Measurements from ENCODE around the gene CAPZB.
A peak's percentile ranks its signal among the peaks of the same experiment; 100 is the strongest.

Gene CAPZB

DNA sequence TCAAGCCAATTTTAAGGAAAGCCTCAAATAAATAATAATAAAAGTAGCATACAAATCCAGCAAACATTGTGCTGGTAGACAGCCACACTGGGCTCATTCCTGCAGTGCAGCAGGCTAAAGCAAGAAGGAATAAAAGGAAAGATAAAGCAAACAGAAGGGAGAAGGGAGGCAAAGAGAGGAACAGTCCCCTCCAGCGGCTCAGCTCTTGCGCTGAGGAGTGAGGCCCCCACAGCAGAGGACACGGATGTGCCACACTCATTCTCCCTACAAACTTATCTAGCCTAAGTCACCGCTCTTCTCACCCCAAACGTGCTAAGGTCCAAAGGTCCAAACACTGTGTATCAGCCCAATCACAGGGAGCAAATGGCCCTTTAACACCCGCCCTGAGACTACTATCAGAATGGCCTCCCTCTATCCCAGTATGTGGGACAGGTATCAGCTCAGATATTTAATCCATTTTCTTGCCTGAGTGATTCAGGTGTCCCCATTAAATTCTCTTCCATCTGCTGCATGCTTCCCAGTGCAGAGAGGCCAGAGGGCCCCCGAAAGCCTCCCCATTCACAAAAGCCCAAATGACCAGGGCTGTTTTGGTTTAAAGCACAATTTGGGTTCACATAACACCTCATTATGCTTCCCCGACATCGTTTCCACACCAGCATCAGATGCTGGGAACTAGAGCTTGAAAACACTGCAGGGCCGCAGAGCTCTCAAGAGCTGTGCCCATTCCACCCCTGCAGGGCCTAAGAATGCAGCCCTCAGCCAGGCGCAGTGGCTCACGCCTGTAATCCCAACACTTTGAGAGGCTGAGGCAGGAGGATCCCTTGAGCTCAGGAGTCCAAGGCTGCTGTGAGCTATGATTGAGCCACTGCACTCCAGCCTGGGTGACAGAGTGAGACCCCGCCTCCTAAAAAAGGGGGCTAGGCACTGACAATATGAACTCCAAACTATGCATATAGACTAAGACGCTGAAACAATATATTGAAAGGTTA is 17.8 kb downstream of the CAPZB start:
- no peaks in the 10 kb centered on the region for H3K27me3 Mint-ChIP-seq
- peak overlapping the region; percentile 86 for H3K27ac Mint-ChIP-seq
- no peak overlapping the region for H3K4me3 Mint-ChIP-seq
- no peaks in the 10 kb centered on the region for H3K9me3 Mint-ChIP-seq
- H3K36me3 Mint-ChIP-seq: peaks cover 16% of the 10 kb centered on the region
- no peak for ATAC-seq
- H3K4me1 Mint-ChIP-seq: peaks cover 97% of the 10 kb centered on the region

DNA sequence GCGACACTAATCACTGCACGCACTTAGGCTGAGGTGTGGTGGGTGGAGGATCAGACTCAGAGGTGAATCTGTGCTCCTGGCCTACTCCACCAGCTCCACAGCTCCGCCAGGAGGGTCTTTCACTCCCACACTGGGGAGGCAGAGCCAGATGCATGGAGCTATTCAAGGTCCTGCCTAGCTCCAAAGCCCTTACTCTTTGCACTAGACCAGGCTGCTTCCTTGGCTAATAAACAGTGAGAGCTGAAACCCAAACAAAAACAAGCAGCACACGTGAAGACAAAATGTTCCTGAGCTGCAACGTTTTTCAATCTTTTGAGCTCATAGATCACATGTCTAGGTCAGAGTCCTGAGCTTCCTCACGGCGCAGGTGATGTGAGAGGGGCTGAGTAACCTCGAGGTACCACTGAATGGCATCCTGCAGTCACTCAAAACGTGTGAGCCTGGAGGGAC is 19.2 kb downstream of the CAPZB start:
- H3K4me3 Mint-ChIP-seq: no peak overlapping the region
- ATAC-seq: no peak
- H3K27me3 Mint-ChIP-seq: no peaks in the 10 kb centered on the region
- peaks cover 93% of the 10 kb centered on the region for H3K4me1 Mint-ChIP-seq
- peaks cover 9% of the 10 kb centered on the region for H3K36me3 Mint-ChIP-seq
- peak overlapping the region; percentile 52 for H3K27ac Mint-ChIP-seq
- H3K9me3 Mint-ChIP-seq: no peaks in the 10 kb centered on the region

DNA sequence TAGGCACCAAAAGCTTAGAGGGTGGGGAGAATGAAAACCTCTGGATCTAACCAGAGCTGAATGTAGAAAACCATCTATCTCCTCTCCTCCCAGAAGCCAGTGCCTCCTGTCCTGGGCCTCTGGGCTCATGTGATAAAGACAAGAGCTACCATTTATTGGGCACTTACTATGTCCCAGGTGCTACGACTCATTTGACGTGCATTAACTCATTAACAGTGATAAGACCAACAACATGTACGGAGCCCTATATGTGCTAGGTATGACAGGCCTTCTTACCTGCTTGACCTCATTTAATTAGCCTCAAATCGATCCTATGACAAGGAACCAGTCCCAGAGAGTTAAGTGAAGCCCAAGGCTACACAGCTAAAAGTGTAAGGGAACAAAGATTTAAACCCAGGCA is 19.7 kb downstream of the CAPZB start:
- Mint-ChIP-seq H3K36me3 (peaks cover 9% of the 10 kb centered on the region), H3K27me3 (no peaks in the 10 kb centered on the region), H3K4me3 (no peak overlapping the region), H3K27ac (peak overlapping the region; percentile 52), H3K4me1 (peaks cover 89% of the 10 kb centered on the region), H3K9me3 (no peaks in the 10 kb centered on the region)
- no peak for ATAC-seq

DNA sequence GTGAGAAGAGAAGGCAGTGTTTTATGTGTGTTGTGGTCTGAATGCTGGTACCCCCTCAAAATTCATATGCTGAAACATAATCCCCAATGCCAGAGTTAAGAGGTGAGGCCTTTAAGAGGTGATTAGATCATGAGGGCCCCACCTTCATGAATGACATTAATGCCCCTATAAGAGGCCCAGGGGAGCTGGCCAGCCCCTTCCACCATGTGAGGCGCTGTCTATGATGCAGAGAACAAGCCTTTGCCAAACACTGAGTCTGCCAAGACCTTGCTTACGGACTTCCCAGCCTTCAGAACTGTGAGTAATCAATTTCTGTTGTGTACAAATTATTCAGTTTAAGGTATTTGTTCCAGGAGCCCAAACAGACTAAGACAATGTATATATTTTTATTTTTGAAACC is 20.2 kb downstream of the CAPZB start:
- H3K4me3 Mint-ChIP-seq: no peak overlapping the region
- ATAC-seq: no peak
- peak overlapping the region; percentile 52 for H3K27ac Mint-ChIP-seq

DNA sequence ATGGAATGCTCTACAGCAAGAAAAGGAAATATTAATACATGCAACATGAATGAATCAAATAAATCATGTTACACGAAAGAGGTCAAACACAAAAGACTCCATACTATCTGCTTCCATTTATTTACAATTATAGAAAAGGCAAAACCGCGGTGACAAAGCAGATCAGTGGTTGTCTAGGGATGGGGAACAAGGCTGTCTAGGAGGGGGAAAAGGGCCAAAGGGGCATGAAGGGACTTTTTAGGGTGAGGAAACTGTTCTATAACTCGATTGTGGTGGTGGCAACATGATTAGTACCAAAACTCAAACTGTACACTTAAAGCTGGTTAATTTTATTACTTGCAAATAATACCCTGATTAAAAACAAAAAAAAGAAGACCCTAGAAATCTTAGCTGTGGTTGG is 20.6 kb downstream of the CAPZB start:
- Mint-ChIP-seq H3K27me3 (no peaks in the 10 kb centered on the region), H3K4me3 (no peak overlapping the region), H3K27ac (peak overlapping the region; percentile 52), H3K9me3 (no peaks in the 10 kb centered on the region), H3K4me1 (peaks cover 86% of the 10 kb centered on the region), H3K36me3 (peaks cover 9% of the 10 kb centered on the region)
- no peak for ATAC-seq

More for the DNA sequence above, 20.2 kb downstream of the CAPZB start:
- Mint-ChIP-seq H3K36me3 (peaks cover 9% of the 10 kb centered on the region), H3K9me3 (no peaks in the 10 kb centered on the region), H3K27me3 (no peaks in the 10 kb centered on the region), H3K4me1 (peaks cover 86% of the 10 kb centered on the region)

DNA sequence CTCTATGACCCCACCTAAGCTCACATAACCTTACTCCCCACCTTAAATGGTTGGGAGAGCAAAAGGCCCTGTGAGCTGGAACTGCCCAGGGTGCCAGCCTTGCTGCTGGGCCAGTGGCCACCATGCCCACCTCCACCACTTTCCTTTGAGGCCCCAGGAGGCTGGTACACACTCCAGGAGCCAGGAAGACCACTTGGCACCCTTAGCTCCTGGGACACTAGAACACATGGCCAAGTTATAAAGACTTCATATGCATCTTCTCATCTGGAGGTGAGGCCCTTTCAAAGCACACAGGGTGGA is 21.9 kb downstream of the CAPZB start:
- Mint-ChIP-seq H3K27me3 (no peaks in the 10 kb centered on the region), H3K4me3 (peak overlapping the region; percentile 67), H3K4me1 (peaks cover 86% of the 10 kb centered on the region), H3K27ac (peak overlapping the region; percentile 78), H3K9me3 (no peaks in the 10 kb centered on the region), H3K36me3 (peaks cover 9% of the 10 kb centered on the region)
- ATAC-seq: no peak

DNA sequence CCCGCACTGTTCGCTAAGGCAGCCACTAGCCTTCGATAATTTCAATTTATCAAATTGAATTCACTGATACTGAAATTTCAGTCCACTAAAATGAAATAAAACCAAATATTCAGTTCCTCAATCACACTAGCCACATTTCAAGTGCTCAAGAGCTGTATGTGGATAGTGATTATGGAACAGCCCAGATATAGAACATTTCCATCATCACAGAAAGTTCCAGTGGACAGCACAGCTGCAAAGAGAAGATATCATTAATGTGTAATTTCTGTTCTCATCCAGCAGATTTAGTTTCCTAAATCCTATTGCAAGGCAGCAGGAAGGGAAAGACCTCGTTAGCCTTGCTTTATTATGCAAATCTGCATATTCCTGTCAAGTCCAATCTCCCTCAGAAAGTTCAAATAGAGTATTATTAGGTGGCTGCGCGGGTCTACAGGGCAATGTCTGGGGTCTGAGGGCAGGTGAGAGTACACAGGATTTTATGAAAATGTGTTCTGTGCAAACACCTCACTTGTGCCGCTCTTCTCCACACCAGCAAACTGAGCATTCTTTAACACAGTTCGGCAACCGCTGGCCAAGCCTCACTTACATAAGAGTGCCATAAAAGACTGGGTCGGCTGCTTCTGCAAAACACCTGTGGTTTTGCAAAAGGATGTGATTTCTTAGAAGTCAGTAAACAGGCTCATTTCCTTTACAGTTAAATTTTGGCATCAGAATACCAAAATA is 22.4 kb downstream of the CAPZB start:
- Mint-ChIP-seq H3K4me1 (peaks cover 83% of the 10 kb centered on the region), H3K9me3 (no peaks in the 10 kb centered on the region), H3K36me3 (peaks cover 9% of the 10 kb centered on the region), H3K27me3 (no peaks in the 10 kb centered on the region), H3K4me3 (peak overlapping the region; percentile 67), H3K27ac (peak overlapping the region; percentile 78)
- ATAC-seq: peak; percentile 93

DNA sequence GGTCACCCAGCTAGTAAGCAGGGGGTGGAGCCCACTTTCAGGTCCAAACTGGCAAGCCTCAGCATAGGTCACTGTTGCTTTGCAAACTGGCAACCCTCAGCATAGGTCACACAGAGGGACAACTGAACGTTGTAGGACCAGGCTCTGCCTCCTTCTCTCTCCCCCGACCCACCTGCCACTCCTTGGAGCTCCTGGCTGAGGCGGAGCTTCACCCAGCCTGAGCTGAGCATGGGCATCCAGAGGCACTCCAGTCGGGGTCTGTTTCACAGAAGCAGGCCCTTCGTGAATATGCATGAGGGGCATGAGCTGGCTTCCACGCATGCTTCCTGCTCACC is 24.2 kb downstream of the CAPZB start:
- no peaks in the 10 kb centered on the region for H3K9me3 Mint-ChIP-seq
- H3K27me3 Mint-ChIP-seq: no peaks in the 10 kb centered on the region
- ATAC-seq: no peak
- no peak overlapping the region for H3K27ac Mint-ChIP-seq
- H3K4me3 Mint-ChIP-seq: no peak overlapping the region
- H3K4me1 Mint-ChIP-seq: peaks cover 84% of the 10 kb centered on the region
- H3K36me3 Mint-ChIP-seq: peaks cover 16% of the 10 kb centered on the region

DNA sequence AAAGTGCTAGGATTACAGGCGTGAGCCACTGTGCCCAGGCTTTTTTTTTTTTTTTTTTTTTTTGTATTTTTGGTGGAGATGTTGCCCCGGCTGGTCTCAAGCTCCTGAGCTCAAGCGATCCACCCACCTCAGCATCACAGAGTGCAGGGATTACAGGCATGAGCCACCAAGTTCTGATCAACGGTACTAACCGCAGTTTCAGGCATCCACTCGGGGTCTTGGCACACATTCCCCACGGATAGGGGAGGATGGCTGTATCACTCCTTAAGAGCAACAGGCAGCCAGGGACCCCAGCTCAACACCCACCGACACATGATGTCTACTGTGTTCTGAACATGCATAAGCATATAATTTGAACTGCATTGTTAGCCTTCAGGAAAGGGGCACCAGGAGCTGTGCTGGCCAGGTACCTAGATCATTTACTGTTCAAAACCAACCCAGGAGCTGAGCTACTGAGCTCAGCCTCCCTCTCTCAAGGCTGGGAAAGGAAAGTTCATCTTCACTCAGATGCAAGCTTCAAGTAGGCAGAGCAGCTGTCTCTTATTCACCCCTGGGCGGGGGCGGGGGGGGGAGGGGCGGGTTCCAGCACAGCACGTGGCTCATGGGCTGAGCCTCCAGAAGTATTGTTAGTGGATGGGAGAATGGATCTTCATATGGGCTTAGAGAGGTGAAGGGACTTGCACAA is 24.7 kb downstream of the CAPZB start:
- no peak overlapping the region for H3K4me3 Mint-ChIP-seq
- no peak overlapping the region for H3K27ac Mint-ChIP-seq
- no peaks in the 10 kb centered on the region for H3K9me3 Mint-ChIP-seq
- peaks cover 20% of the 10 kb centered on the region for H3K36me3 Mint-ChIP-seq
- peaks cover 84% of the 10 kb centered on the region for H3K4me1 Mint-ChIP-seq
- no peaks in the 10 kb centered on the region for H3K27me3 Mint-ChIP-seq
- no peak for ATAC-seq

DNA sequence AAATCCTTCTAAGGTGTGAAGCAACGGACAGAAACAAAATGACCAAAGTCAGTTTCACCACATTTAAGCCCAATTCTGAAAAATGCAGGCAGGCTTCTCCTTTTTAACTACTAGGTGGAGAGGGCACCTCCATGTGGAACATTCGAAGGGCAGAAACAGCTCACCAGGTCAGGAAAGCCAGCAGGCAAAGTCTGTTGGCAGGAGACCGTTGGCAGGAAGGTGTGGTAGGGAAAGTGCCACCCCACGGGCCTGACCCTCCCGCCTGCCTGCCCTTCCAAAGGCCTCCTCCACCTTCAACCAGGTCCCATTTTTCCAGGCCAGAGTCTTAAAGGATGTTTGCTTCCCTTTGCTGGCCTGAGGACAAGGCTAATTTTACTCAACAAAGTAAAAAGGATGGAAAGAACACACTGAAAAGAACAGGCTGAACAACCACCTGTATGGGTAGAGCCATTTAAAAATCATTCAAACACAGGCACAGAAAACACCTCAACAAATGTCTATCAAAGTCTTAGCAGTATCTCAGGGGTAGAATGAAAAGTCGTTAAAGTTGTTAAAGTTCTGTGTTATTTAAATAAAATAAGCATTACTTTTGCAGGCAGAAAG is 26.4 kb downstream of the CAPZB start:
- no peak for ATAC-seq
- H3K9me3 Mint-ChIP-seq: no peaks in the 10 kb centered on the region
- H3K27ac Mint-ChIP-seq: peak overlapping the region; percentile 86
- H3K36me3 Mint-ChIP-seq: peaks cover 11% of the 10 kb centered on the region
- H3K4me1 Mint-ChIP-seq: peaks cover 84% of the 10 kb centered on the region
- H3K27me3 Mint-ChIP-seq: no peaks in the 10 kb centered on the region
- H3K4me3 Mint-ChIP-seq: peak overlapping the region; percentile 36

DNA sequence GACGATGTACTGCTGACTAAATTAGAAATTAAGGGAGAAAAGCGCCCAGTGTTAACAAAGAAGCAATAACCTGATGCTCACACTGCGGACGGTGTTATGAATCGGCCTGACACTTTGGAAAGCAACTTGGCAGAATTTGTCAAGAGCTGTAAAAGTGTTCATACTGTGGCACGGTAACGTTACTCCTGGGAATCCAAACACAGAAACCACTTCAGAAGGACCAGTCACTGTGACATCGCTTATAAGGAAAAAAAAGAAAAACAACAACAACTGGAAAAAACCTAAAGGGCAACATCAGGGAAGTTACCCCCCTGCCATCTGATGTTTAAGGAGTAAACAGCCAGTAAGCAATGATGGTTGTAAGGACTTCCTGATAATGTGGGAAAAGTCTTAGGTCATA is 27.7 kb downstream of the CAPZB start:
- no peak overlapping the region for H3K27ac Mint-ChIP-seq
- no peaks in the 10 kb centered on the region for H3K27me3 Mint-ChIP-seq
- no peak for ATAC-seq
- H3K4me1 Mint-ChIP-seq: peaks cover 82% of the 10 kb centered on the region
- peaks cover 17% of the 10 kb centered on the region for H3K36me3 Mint-ChIP-seq
- H3K9me3 Mint-ChIP-seq: no peaks in the 10 kb centered on the region
- no peak overlapping the region for H3K4me3 Mint-ChIP-seq

DNA sequence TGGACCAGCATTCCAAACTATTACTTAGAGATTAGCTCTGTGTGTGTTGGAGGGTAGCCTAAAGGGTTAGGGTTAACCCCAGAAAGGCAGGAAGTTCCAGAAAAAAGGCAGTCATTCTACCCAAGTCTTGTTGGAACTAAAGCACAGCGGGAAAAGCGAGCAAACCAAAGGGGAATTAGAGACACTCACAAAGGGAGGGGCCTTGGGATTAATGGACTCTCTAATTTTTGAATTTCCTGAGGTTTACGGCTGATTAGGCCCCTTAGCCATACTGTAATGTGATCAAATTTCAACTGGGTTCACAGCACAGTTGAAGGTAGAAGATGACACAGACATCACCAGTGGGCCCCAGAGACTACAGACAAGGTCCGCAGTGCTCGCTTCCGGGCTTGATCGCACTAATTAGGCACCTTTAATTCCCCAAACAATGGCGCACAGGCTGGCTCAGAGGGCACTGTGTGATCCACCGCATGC is 28.3 kb downstream of the CAPZB start:
- H3K4me1 Mint-ChIP-seq: peaks cover 87% of the 10 kb centered on the region
- ATAC-seq: no peak
- no peak overlapping the region for H3K4me3 Mint-ChIP-seq
- peaks cover 21% of the 10 kb centered on the region for H3K36me3 Mint-ChIP-seq
- H3K27me3 Mint-ChIP-seq: no peaks in the 10 kb centered on the region
- H3K9me3 Mint-ChIP-seq: no peaks in the 10 kb centered on the region
- H3K27ac Mint-ChIP-seq: peak overlapping the region; percentile 71

DNA sequence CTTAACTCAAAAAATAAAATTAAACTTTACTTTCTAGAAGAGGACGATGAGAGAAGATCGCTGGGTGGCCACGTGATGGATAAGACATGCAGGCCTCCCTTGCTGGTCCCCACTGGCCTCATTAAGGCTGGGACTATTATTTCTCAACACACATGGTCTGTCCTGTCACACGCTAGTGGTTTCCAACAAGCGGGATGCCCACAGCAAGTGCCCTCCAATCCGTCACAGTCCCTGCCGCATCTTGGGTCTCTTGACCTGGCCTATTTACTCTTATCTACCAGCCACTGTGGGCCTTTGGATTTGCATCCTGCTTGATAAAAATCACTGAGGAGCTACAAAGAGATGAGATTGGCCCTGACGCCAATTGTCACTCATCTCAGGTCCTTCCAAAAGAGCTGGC is 30.0 kb downstream of the CAPZB start:
- Mint-ChIP-seq H3K4me3 (no peak overlapping the region), H3K27me3 (no peaks in the 10 kb centered on the region), H3K36me3 (peaks cover 22% of the 10 kb centered on the region), H3K27ac (peak overlapping the region; percentile 71), H3K9me3 (no peaks in the 10 kb centered on the region), H3K4me1 (peaks cover 93% of the 10 kb centered on the region)
- no peak for ATAC-seq

DNA sequence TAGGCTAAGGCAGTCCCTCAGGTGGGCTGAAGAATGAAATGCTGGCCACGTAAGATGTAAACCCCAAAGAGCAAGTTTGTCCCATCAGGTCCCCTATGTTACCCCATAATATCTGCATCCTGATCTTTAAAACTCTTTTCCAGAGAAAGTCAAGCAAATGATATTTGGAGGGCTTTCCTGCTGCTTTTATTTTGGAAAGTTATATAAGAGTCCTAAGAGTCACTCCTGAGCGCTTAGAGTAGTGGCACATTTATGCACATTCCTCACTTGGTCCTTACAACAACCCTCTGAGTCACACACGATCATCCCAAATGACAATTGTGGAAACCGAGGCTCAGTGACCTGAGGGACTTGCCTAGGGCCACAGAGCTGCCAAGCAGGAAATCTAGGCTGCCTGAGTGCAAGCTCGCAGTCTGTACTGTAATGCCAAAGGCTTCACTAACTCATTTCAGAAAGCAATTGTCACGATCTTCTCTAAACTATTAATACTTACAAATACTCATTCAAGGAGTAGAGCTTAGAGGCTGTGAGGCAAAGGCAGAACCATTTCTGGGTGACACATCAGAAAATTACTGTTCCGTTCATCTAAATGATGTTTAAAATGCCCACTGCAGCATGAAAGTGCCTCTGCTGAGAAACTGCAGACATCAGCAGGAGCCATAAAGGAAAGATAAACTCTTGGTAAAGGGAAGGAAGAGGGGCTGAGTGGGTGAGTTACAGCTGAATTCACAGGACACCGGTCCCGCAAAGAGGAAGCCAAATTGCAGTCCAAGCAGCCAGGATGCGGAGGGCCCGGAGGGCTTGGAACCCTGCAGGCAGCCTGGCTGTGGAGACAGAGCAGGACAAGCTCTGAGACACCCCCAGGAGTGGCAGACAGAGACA is 30.8 kb downstream of the CAPZB start:
- H3K4me1 Mint-ChIP-seq: peaks cover 92% of the 10 kb centered on the region
- peak overlapping the region; percentile 71 for H3K27ac Mint-ChIP-seq
- H3K36me3 Mint-ChIP-seq: peaks cover 26% of the 10 kb centered on the region
- H3K27me3 Mint-ChIP-seq: no peaks in the 10 kb centered on the region
- peak; percentile 75 for ATAC-seq
- H3K4me3 Mint-ChIP-seq: peak overlapping the region; percentile 47
- H3K9me3 Mint-ChIP-seq: no peaks in the 10 kb centered on the region
